Activated CD8-positive, alpha-beta T cell treated with anti-CD3 and anti-CD28 coated beads for 36 hours (primary cell): ENCODE data around the gene XPO4. TPM values are rescaled to one million over a fixed set of nuclear protein-coding genes. Genes with fewer than 3 reads are reported as not detected.

Experiments
- ATAC-seq: fragments of 200-7000 bp; cut with Tn5 transposase; one replicate; pipeline ENCODE4 v1.10.0; 2021; ENCODE audit warnings: mild to moderate bottlenecking, moderate library complexity
- CTCF ChIA-PET: fragments of 350-600 bp; sonication (Branson Sonifier 250); formaldehyde crosslinking; loops from one replicate; lab custom pipeline; 2021; ENCODE audit warnings: antibody characterized with exemption; lab: Charles Lee
- POLR2A ChIA-PET: fragments of 350-600 bp; sonication (Branson Sonifier 250); formaldehyde crosslinking; loops from one replicate; lab custom pipeline; 2021; ENCODE audit warnings: antibody characterized with exemption; lab: Charles Lee
- DNase-seq: peaks from one replicate; pipeline ENCODE4 v3.0.0-alpha.2; 2020
- H3K27ac Mint-ChIP-seq: one replicate; pipeline ENCODE4 v1.8.0; 2021; ENCODE audit warnings: mild to moderate bottlenecking, mixed read lengths
- H3K27me3 Mint-ChIP-seq: one replicate; pipeline ENCODE4 v1.8.0; 2021; ENCODE audit warnings: mixed read lengths
- H3K36me3 Mint-ChIP-seq: one replicate; pipeline ENCODE4 v1.8.0; 2021; ENCODE audit warnings: low read depth, mixed read lengths
- H3K4me1 Mint-ChIP-seq: one replicate; pipeline ENCODE4 v1.8.0; 2021; ENCODE audit warnings: low read depth, mixed read lengths
- H3K4me3 Mint-ChIP-seq: one replicate; pipeline ENCODE4 v1.8.0; 2021; ENCODE audit warnings: mild to moderate bottlenecking, moderate library complexity, mixed read lengths
- H3K9me3 Mint-ChIP-seq: one replicate; pipeline ENCODE4 v1.8.0; 2021; ENCODE audit warnings: mixed read lengths
- intact Hi-C: fragments of 100-400 bp; cut with micrococcal nuclease; formaldehyde crosslinking; loops from one replicate; pipeline ENCODE4 v1.10.0; 2022
- total RNA-seq, 2 experiments: library from RNA; stranded (reverse); gene quantifications; one replicate each; pipeline ENCODE4 v1.2.3, GENCODE V29; 2021
- TF ChIP-seq, protein P1 (sequence below): fragments of 200-600 bp; IDR thresholded peaks from one replicate; pipeline ENCODE4 v1.8.0; 2022; ENCODE audit warnings: antibody characterized with exemption, mild to moderate bottlenecking

The XPO4 gene
- total RNA-seq, 2 experiments from 2014 or later = 26.6 to 28.0 TPM

DNA sequence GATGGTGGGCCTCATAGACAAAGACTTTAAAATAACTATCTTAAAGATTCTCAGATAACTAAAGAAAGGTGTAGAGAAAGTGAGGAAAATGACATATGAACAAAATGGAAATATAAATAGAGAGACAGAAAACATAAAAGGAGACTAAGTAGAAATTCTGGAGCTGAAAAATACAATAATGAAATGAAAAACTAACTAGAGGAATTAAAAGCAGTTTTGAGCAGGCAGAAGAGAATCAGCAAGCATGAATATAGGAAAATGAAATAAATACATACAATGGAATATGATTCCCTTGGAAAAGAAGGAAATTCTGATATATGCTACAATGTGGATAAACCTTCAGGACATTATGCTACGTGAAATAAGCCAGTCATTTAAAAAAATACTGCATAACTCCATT lies 132.7 kb downstream of the XPO4 start:
- Mint-ChIP-seq H3K36me3 (peaks cover 67% of the 10 kb centered on the region), H3K9me3 (peaks cover 31% of the 10 kb centered on the region), H3K27ac (peak overlapping the region; percentile 47), H3K27me3 (no peaks in the 10 kb centered on the region), H3K4me1 (peaks cover 43% of the 10 kb centered on the region), H3K4me3 (no peak overlapping the region)
- no peak for ATAC-seq
- TF ChIP-seq, protein P1, sequence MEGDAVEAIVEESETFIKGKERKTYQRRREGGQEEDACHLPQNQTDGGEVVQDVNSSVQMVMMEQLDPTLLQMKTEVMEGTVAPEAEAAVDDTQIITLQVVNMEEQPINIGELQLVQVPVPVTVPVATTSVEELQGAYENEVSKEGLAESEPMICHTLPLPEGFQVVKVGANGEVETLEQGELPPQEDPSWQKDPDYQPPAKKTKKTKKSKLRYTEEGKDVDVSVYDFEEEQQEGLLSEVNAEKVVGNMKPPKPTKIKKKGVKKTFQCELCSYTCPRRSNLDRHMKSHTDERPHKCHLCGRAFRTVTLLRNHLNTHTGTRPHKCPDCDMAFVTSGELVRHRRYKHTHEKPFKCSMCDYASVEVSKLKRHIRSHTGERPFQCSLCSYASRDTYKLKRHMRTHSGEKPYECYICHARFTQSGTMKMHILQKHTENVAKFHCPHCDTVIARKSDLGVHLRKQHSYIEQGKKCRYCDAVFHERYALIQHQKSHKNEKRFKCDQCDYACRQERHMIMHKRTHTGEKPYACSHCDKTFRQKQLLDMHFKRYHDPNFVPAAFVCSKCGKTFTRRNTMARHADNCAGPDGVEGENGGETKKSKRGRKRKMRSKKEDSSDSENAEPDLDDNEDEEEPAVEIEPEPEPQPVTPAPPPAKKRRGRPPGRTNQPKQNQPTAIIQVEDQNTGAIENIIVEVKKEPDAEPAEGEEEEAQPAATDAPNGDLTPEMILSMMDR = no peak
- CTCF ChIA-PET = interaction anchor here (1.6 kb wide), 1 partner anchor 20 kb away, joined by 3 read pairs; no protein-coding TSS in a partner anchor
- intact Hi-C loops = loop anchor here (5.0 kb wide), 1 partner anchor 63 kb away; no protein-coding TSS in a partner anchor
- no peak for DNase-seq
- POLR2A ChIA-PET = no interaction called here

DNA sequence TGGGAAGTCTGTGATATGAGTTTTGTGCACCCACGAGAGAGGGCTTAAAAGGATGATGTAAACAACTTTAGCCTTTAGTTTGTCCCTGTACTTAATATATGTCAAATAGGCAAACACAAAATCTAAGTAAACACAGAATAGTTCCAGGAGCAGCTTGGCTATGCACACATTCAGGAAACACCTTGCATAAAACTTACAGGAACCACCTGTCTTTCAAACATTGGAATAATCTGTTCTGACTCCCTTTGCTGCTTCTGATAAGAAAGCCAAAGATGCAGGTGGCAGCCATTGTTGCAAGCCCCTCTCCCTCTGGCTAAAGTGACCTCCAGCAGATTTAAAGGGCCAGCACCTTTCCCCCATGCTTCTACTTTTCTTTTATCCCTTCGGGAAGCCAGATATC lies 133.5 kb downstream of the XPO4 start:
- Mint-ChIP-seq H3K4me1 (peaks cover 38% of the 10 kb centered on the region), H3K9me3 (peaks cover 31% of the 10 kb centered on the region), H3K27me3 (no peaks in the 10 kb centered on the region), H3K4me3 (no peak overlapping the region), H3K36me3 (peaks cover 64% of the 10 kb centered on the region), H3K27ac (no peak overlapping the region)
- POLR2A ChIA-PET = interaction anchor here (0.6 kb wide), 1 partner anchor 59 kb away, joined by 3 read pairs; no protein-coding TSS in a partner anchor
- CTCF ChIA-PET = interaction anchor here (1.6 kb wide), 1 partner anchor 46 kb away, joined by 3 read pairs; no protein-coding TSS in a partner anchor
- DNase-seq = no peak
- intact Hi-C loops = no loop called here
- TF ChIP-seq, protein P1 = no peak
- no peak for ATAC-seq

DNA sequence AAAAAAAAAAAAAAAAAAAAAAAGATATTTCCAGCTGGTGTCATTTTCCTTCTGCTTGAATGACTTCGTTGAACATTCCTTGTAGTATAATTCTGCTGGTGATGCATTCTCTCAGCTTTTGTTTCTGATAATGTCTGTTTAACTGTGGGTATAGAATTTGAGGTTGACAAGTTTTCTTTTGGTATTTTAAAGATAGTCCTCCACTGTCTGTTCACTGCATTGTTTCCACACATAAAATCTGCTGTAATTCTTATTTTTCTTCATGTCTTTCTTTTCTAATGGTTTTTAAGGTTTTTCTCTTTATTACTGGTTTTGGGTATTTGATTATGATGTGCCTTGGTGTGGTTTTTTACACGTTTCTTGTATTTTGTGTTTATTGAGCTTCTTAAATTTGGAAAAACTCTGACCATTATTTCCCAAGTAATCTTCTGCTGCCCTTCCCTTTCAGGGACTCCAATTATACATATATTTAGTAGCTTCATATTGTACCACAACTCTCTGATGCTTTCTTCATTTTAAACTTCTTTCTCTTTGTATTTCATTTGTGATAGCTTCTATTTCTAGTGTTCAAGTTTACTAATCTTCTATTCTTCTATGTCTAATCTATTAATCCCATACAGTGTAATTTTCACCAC lies 135.1 kb downstream of the XPO4 start:
- CTCF ChIA-PET = interaction anchor here (0.8 to 1.6 kb wide), 2 partner anchors 44 to 273 kb away, joined by 3 read pairs; no protein-coding TSS in a partner anchor
- Mint-ChIP-seq H3K9me3 (peaks cover 31% of the 10 kb centered on the region), H3K27ac (no peak overlapping the region), H3K4me3 (no peak overlapping the region), H3K36me3 (peaks cover 52% of the 10 kb centered on the region), H3K27me3 (no peaks in the 10 kb centered on the region), H3K4me1 (peaks cover 32% of the 10 kb centered on the region)
- POLR2A ChIA-PET = interaction anchor here (1.0 to 1.4 kb wide), 2 partner anchors 12 to 135 kb away, joined by 3 read pairs; partner anchors contain the start of gene XPO4
- TF ChIP-seq, protein P1 = no peak
- intact Hi-C loops = no loop called here
- no peak for DNase-seq
- no peak for ATAC-seq

DNA sequence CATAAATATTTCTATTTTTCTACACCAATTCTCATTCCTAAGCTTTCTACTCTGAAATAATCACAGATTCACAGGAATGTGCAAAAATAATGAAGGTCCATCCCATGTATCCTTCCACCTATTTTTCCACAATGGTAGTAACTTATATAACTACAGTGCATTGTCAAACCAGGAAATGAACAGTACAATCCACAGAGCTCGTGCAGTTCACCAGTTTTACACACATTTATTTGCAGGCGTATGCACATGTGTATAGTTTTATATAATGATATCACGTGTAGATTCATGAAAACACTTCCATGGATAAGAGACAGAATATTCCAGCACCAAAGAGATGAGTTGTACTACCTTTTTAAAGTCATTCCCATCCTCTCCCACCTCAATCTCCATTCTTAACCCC lies 141.7 kb downstream of the XPO4 start:
- POLR2A ChIA-PET = no interaction called here
- H3K36me3 Mint-ChIP-seq = peaks cover 22% of the 10 kb centered on the region
- TF ChIP-seq, protein P1 = no peak
- no peak overlapping the region for H3K4me3 Mint-ChIP-seq
- H3K9me3 Mint-ChIP-seq = peaks cover 9% of the 10 kb centered on the region
- DNase-seq (no peak), ATAC-seq (no peak)
- H3K27me3 Mint-ChIP-seq = no peaks in the 10 kb centered on the region
- CTCF ChIA-PET = no interaction called here
- H3K27ac Mint-ChIP-seq = no peak overlapping the region
- intact Hi-C loops = no loop called here
- no peaks in the 10 kb centered on the region for H3K4me1 Mint-ChIP-seq

DNA sequence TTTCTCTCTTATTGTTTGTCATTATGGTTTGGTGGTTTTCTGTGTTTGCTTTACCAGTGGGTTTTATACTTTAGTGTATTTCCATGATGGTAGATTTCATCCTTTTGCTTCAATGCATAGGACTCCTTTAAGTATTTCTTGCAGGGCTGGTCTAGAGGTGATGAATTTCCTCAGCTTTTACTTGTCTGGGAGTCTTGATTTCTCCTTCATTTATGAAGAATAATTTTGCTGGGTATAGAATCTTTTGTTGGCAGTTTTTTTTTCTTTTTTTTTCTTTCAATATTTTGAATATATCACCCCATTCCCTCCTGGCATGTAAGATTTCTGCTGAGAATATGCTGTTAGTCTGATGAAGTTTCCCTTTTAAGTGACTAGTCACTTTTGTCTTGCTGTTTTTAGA lies 148.5 kb downstream of the XPO4 start:
- POLR2A ChIA-PET = interaction anchor here (1.0 kb wide), 1 partner anchor 19 kb away, joined by 3 read pairs; no protein-coding TSS in a partner anchor

More for the DNA sequence above, 148.5 kb downstream of the XPO4 start:
- H3K4me1 Mint-ChIP-seq = no peaks in the 10 kb centered on the region
- H3K4me3 Mint-ChIP-seq = no peak overlapping the region
- H3K27me3 Mint-ChIP-seq = no peaks in the 10 kb centered on the region
- TF ChIP-seq, protein P1 = no peak
- intact Hi-C loops = no loop called here
- ATAC-seq (no peak), DNase-seq (no peak)
- H3K36me3 Mint-ChIP-seq = peaks cover 65% of the 10 kb centered on the region
- CTCF ChIA-PET = no interaction called here
- peaks cover 37% of the 10 kb centered on the region for H3K9me3 Mint-ChIP-seq
- no peak overlapping the region for H3K27ac Mint-ChIP-seq
